HEK293T (cell line): ENCODE measurements around the gene KDELR1.

Source experiments
- ARNT ChIP-seq: fragments of 450-650 bp; IDR thresholded peaks from 2 replicates; pipeline ENCODE4 v1.6.1; 2017; ENCODE audit warnings: mild to moderate bottlenecking
- BHLHE40 ChIP-seq: fragments of 450-650 bp; IDR thresholded peaks from 2 replicates; pipeline ENCODE4 v1.6.1; 2016; ENCODE audit warnings: mild to moderate bottlenecking, moderate library complexity, borderline replicate concordance
- FOXA1 ChIP-seq: fragments of 450-650 bp; IDR thresholded peaks from 2 replicates; pipeline ENCODE4 v1.6.1; 2016; ENCODE audit warnings: mild to moderate bottlenecking
- FOXK2 ChIP-seq: fragments of 450-650 bp; IDR thresholded peaks from 2 replicates; pipeline ENCODE4 v1.6.1; 2016; ENCODE audit warnings: mild to moderate bottlenecking
- L3MBTL2 ChIP-seq: fragments of 450-650 bp; conservative IDR thresholded peaks from 2 replicates; pipeline ENCODE4 v1.6.1; 2016; ENCODE audit warnings: mild to moderate bottlenecking
- LEF1 ChIP-seq: fragments of 450-650 bp; IDR thresholded peaks from 2 replicates; pipeline ENCODE4 v1.6.1; 2017; ENCODE audit warnings: mild to moderate bottlenecking, borderline replicate concordance
- NFRKB ChIP-seq: fragments of 450-650 bp; IDR thresholded peaks from 2 replicates; pipeline ENCODE4 v1.6.1; 2016; ENCODE audit warnings: mild to moderate bottlenecking, moderate library complexity
- SP1 ChIP-seq: fragments of 450-650 bp; IDR thresholded peaks from 2 replicates; pipeline ENCODE4 v1.6.1; 2017
- SUZ12 ChIP-seq: fragments of 450-650 bp; IDR thresholded peaks from 2 replicates; pipeline ENCODE4 v1.6.1; 2016; ENCODE audit warnings: mild to moderate bottlenecking
- TARDBP ChIP-seq: fragments of 450-650 bp; IDR thresholded peaks from 2 replicates; pipeline ENCODE4 v1.6.1; 2016

DNA sequence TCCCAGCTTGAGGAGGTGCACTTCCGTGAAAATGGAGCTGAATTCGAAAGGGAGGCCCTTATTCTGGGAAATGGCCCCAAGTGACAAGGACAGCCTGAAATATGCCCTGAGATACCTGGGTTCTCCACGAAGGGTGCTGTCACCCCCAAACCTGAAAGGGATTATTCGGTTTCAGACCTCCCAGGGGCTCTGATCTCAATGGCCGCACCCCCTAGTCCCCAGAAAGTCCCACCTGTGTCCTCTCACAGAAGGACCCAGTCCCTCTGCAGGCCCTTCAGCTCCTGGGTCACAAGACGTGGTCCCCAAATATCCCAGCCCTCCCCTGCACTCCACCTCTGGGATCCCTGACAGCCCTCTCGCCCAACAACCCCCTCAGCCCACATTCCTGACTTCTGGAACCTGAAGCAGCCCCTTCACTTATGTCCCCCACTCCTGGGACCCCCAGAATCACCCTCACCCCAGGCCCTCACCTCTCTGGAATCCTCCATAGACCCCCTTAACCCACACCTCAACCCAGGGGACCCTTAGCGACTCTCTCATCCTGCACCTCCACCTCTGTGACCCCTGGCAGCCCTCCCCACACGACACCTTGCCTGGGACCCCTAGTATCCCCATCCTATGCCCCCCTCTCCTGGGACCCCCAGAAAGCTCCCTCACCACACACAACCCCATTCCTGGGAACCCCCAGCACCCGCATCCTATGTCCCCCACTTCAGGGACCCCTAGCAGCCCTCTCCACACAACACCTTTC lies 26.6 kb downstream of the KDELR1 start:
- TF ChIP-seq SUZ12 (no peak), L3MBTL2 (no peak), TARDBP (no peak), ARNT (no peak), FOXA1 (no peak), BHLHE40 (no peak), FOXK2 (no peak), SP1 (no peak), NFRKB (no peak), LEF1 (no peak)
